ENCODE measurements around the gene TUBB2A. TPM values are rescaled to one million over a fixed set of nuclear protein-coding genes. Genes with fewer than 3 reads are reported as not detected.
A peak's percentile ranks its signal among the peaks of the same experiment; 100 is the strongest.

TUBB2A gene
- total RNA-seq, 2 experiments from 2014 or later = 1.3 to 1.5 TPM

DNA sequence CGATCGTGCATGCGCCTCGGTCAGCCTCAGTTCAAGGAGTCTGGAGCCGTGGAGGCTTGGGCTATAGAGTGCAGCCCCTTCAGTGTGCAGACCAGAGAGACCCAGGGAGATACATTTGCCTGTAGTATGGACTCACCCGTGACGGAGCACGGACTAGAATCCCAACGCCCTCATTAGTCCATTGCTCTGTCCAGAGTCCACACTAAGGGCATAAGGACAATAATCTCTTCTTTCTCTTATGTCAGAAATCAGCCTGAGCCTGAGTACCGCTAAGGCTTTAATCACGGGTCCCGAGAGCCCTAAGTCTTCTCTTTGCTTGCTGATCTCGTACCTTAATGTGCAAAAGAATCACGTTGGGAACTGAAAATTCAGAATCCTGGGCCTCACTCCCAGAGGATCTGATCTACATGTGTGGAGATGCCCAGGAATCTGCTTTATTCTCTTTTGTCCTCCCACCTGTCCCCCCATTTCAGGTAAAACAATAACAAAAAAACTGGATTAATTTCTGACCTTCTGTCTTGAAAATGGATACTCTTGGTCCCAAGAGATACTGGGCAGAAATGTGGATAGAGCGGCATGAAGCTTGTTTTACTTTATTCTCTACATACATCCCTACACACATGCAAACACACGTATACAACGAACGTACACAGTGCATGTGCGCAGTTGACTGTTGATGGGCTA is 38.2 kb downstream of the TUBB2A start:
- Mint-ChIP-seq H3K4me1 (ENCODE audit: low read depth) (peaks cover 21% of the 10 kb centered on the region), H3K27ac (peak overlapping the region; percentile 52), H3K36me3 (ENCODE audit: low read depth) (peaks cover 2% of the 10 kb centered on the region), H3K9me3 (no peaks in the 10 kb centered on the region), H3K4me3 (peak overlapping the region; percentile 74), H3K27me3 (no peaks in the 10 kb centered on the region)
- POLR2A ChIA-PET = interaction anchor here (0.7 kb wide), 2 partner anchors 900 to 902 kb away, joined by 3 read pairs; a partner anchor contains a TSS
- CTCF ChIA-PET = interaction anchor here (0.8 to 8.7 kb wide), 4 partner anchors 11 to 613 kb away, joined by 3 to 92 read pairs (median 3); no protein-coding TSS in a partner anchor
- intact Hi-C loops (cut with micrococcal nuclease) = no loop called here
- ATAC-seq = peak; percentile 14
- no peak for DNase-seq
- TF ChIP-seq, protein P1, sequence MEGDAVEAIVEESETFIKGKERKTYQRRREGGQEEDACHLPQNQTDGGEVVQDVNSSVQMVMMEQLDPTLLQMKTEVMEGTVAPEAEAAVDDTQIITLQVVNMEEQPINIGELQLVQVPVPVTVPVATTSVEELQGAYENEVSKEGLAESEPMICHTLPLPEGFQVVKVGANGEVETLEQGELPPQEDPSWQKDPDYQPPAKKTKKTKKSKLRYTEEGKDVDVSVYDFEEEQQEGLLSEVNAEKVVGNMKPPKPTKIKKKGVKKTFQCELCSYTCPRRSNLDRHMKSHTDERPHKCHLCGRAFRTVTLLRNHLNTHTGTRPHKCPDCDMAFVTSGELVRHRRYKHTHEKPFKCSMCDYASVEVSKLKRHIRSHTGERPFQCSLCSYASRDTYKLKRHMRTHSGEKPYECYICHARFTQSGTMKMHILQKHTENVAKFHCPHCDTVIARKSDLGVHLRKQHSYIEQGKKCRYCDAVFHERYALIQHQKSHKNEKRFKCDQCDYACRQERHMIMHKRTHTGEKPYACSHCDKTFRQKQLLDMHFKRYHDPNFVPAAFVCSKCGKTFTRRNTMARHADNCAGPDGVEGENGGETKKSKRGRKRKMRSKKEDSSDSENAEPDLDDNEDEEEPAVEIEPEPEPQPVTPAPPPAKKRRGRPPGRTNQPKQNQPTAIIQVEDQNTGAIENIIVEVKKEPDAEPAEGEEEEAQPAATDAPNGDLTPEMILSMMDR (IDR thresholded peaks at IDR 0.05) = no peak

DNA sequence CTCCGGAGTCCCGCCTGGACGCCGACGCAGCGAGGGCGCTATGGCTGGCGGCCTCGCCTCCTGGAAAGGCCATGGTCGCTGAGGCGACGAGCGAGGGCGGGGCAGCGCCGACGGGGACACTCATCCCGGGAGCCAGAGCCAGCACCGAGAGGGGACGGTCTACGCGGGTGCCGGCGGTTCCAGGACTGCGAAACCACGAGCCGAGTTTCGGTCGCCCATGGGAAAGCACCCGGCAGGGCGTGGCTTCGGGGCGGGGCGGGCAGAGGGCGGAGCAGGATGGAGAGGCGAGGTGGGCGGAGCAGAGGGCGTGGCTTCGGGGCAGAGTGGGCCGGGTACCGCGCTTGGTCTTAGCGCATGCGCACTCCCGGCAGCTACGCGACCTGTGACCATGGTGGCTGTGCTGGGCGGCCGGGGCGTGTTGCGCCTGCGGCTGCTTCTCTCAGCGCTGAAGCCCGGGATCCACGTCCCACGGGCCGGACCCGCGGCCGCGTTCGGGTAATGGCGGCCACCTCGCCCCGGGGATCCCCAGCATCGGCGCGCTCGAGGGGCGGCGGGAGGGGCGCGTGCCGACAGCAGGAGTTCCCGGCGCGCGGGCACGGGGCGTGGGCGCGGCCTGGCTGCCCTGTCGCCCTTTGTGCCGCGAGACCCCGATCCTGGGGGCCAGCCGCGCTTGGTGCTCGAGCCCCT is 38.8 kb downstream of the TUBB2A start, which contains the start of gene BPHL:
TSS of gene BPHL (plus strand) at position 359 of the 687 bp plus-strand sequence. CDS start at position 389, 30 bp downstream.
- peak; percentile 95 for ATAC-seq
- POLR2A ChIA-PET = interaction anchor here (0.6 kb wide), 1 partner anchor 133 kb away, joined by 3 read pairs; no protein-coding TSS in a partner anchor
- peaks cover 2% of the 10 kb centered on the region for H3K36me3 Mint-ChIP-seq (ENCODE audit: low read depth)
- H3K4me1 Mint-ChIP-seq (ENCODE audit: low read depth) = peaks cover 17% of the 10 kb centered on the region
- no peaks in the 10 kb centered on the region for H3K27me3 Mint-ChIP-seq
- peak; percentile 99 for DNase-seq
- H3K9me3 Mint-ChIP-seq = no peaks in the 10 kb centered on the region
- intact Hi-C loops (cut with micrococcal nuclease) = no loop called here
- CTCF ChIA-PET = no interaction called here
- peak within 1 kb of the TSS; percentile 74 for H3K4me3 Mint-ChIP-seq
- peak within 1 kb of the TSS; percentile 77 for H3K27ac Mint-ChIP-seq
- TF ChIP-seq, protein P1 (IDR thresholded peaks at IDR 0.05) = no peak

DNA sequence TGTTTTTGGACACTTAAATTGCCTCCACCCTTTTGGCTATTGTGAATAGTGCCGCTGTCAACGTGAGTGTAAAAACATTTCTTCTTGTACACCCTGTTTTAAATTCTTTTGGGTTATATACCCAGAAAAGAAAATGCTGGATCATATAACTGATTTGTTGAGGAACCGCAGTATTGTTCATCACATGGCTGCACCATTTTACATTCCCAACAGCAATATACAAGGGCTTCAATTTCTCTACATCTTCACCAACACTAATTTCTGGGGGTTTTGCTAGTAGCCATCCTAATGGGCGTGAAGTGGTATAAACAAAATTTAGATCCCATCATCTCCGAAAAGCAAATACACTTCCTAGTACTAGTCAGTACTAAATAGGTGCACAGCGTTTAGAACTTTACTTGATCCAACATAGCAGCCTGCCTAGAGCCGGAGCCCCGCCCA is 39.4 kb downstream of the TUBB2A start:
- intact Hi-C loops (cut with micrococcal nuclease) = no loop called here
- ChIA-PET CTCF (no interaction called here), POLR2A (interaction anchor here (0.6 kb wide), 1 partner anchor 134 kb away, joined by 3 read pairs; no protein-coding TSS in a partner anchor)
- ATAC-seq (no peak), DNase-seq (no peak)
- peaks cover 3% of the 10 kb centered on the region for H3K36me3 Mint-ChIP-seq (ENCODE audit: low read depth)
- TF ChIP-seq, protein P1 (IDR thresholded peaks at IDR 0.05) = no peak
- H3K4me1 Mint-ChIP-seq (ENCODE audit: low read depth) = peaks cover 17% of the 10 kb centered on the region
- no peaks in the 10 kb centered on the region for H3K9me3 Mint-ChIP-seq
- H3K27ac Mint-ChIP-seq = peak overlapping the region; percentile 77
- H3K4me3 Mint-ChIP-seq = peak overlapping the region; percentile 74
- H3K27me3 Mint-ChIP-seq = no peaks in the 10 kb centered on the region

DNA sequence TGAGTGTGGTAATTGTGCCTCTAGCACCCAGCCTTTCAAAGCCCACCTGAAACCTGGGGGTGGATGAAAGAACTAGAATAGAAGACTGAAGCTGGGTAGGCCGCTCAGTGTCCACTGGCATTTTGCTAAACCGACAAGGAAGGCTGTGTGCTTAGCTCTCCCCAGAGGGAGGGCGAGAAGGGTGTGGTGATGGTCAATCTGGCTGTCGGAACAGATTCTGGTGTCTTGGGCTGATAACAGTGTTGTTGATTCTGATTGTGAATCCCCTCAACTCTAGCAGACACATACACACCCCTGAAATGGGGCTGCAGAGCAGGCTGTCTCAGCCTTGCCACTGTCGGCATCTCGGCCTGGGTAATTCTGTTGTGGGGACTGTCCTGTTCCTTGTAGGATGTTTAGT is 43.0 kb downstream of the TUBB2A start:
- H3K4me3 Mint-ChIP-seq = no peak overlapping the region
- DNase-seq = no peak
- ATAC-seq = no peak
- peak overlapping the region; percentile 38 for H3K27ac Mint-ChIP-seq
- TF ChIP-seq, protein P1 (IDR thresholded peaks at IDR 0.05) = no peak
- intact Hi-C loops (cut with micrococcal nuclease) = no loop called here
- ChIA-PET CTCF (no interaction called here), POLR2A (interaction anchor here (1.2 kb wide), 1 partner anchor 34 kb away, joined by 3 read pairs; no protein-coding TSS in a partner anchor)
- no peaks in the 10 kb centered on the region for H3K27me3 Mint-ChIP-seq
- no peaks in the 10 kb centered on the region for H3K9me3 Mint-ChIP-seq
- peaks cover 5% of the 10 kb centered on the region for H3K36me3 Mint-ChIP-seq (ENCODE audit: low read depth)
- H3K4me1 Mint-ChIP-seq (ENCODE audit: low read depth) = peaks cover 12% of the 10 kb centered on the region

All from activated CD8-positive, alpha-beta T cell treated with anti-CD3 and anti-CD28 coated beads for 36 hours (primary cell).